ENCODE results near the gene TPTE2. TPM values are rescaled to one million over a fixed set of nuclear protein-coding genes. Genes with fewer than 3 reads are reported as not detected.

TPTE2 gene
- total and polyA plus RNA-seq, 9 of the 15 experiments (the other 6 are each of a cell fraction or from before 2014, with no cell fraction given): not detected

- 29% methylated on average over 9 of the region's 17 CpGs for WGBS (ENCODE audit: insufficient coverage, low coverage, missing lambda C conversion rate)
- H3K36me3 ChIP-seq (ENCODE audit: control insufficient read depth, insufficient read depth, low read length): no peaks in the 10 kb centered on the region
- no peaks in the 10 kb centered on the region; the same call in 1 of the 2 replicates for H3K9me3 ChIP-seq (replicated peaks; ENCODE audit: control insufficient read depth, insufficient read depth, low read depth, low read length)
- no TSS peak for BruUV-seq (replicated peaks)
- H3K4me2 ChIP-seq (ENCODE audit: insufficient read depth, low read length): peak overlapping the region; percentile 60
- POLR2A ChIA-PET: no interaction called here
- H3K4me1 ChIP-seq (replicated peaks in 1 of 2; ENCODE audit: control insufficient read depth in 2 of 2, insufficient read depth in 2 of 2, low read length in 2 of 2): peaks cover 3 to 4% of the 10 kb centered on the region in 2 experiments; a peak in 3 of 5 replicates
- peak overlapping the region; percentile 92 for H2AFZ ChIP-seq (ENCODE audit: low read depth, low read length)
- no peaks in the 10 kb centered on the region for H4K20me1 ChIP-seq (replicated peaks; ENCODE audit: control insufficient read depth, insufficient read depth, low read length)
- H3K9ac ChIP-seq (ENCODE audit: insufficient read depth in 1 of 2, low read depth in 2 of 2, low read length in 2 of 2): no peak overlapping the region
- peak overlapping the region; percentile 13; the same call in 1 of the 2 replicates for H3K4me3 ChIP-seq
- intact Hi-C loops (cut with micrococcal nuclease): no loop called here
- DNase-seq (ENCODE audit: extremely low read depth in 1 of 4, low spot score in 3 of 4): peak; percentile 20 to 51 (median 23)
- no peaks in the 10 kb centered on the region for H3K79me2 ChIP-seq (ENCODE audit: control insufficient read depth, insufficient read depth, low read length)
- no peaks in the 10 kb centered on the region for H3K9me1 ChIP-seq (ENCODE audit: control insufficient read depth, insufficient read depth, low read length)
- CTCF ChIA-PET (ENCODE audit: low intra/inter-chr PET ratio): no interaction called here
- H3K27ac ChIP-seq (ENCODE audit: extremely low read depth, low read depth, low read length): no peak overlapping the region; the same call in 2 of the 3 replicates
- in situ Hi-C loops (cut with MboI): no loop called here
- H3K27me3 ChIP-seq (ENCODE audit: control insufficient read depth in 2 of 2, insufficient read depth in 2 of 2, low read length in 2 of 2): no peaks in the 10 kb centered on the region
- FAIRE-seq: peak; percentile 78
- peak; percentile 83 for ATAC-seq
- TF ChIP-seq, protein P1, sequence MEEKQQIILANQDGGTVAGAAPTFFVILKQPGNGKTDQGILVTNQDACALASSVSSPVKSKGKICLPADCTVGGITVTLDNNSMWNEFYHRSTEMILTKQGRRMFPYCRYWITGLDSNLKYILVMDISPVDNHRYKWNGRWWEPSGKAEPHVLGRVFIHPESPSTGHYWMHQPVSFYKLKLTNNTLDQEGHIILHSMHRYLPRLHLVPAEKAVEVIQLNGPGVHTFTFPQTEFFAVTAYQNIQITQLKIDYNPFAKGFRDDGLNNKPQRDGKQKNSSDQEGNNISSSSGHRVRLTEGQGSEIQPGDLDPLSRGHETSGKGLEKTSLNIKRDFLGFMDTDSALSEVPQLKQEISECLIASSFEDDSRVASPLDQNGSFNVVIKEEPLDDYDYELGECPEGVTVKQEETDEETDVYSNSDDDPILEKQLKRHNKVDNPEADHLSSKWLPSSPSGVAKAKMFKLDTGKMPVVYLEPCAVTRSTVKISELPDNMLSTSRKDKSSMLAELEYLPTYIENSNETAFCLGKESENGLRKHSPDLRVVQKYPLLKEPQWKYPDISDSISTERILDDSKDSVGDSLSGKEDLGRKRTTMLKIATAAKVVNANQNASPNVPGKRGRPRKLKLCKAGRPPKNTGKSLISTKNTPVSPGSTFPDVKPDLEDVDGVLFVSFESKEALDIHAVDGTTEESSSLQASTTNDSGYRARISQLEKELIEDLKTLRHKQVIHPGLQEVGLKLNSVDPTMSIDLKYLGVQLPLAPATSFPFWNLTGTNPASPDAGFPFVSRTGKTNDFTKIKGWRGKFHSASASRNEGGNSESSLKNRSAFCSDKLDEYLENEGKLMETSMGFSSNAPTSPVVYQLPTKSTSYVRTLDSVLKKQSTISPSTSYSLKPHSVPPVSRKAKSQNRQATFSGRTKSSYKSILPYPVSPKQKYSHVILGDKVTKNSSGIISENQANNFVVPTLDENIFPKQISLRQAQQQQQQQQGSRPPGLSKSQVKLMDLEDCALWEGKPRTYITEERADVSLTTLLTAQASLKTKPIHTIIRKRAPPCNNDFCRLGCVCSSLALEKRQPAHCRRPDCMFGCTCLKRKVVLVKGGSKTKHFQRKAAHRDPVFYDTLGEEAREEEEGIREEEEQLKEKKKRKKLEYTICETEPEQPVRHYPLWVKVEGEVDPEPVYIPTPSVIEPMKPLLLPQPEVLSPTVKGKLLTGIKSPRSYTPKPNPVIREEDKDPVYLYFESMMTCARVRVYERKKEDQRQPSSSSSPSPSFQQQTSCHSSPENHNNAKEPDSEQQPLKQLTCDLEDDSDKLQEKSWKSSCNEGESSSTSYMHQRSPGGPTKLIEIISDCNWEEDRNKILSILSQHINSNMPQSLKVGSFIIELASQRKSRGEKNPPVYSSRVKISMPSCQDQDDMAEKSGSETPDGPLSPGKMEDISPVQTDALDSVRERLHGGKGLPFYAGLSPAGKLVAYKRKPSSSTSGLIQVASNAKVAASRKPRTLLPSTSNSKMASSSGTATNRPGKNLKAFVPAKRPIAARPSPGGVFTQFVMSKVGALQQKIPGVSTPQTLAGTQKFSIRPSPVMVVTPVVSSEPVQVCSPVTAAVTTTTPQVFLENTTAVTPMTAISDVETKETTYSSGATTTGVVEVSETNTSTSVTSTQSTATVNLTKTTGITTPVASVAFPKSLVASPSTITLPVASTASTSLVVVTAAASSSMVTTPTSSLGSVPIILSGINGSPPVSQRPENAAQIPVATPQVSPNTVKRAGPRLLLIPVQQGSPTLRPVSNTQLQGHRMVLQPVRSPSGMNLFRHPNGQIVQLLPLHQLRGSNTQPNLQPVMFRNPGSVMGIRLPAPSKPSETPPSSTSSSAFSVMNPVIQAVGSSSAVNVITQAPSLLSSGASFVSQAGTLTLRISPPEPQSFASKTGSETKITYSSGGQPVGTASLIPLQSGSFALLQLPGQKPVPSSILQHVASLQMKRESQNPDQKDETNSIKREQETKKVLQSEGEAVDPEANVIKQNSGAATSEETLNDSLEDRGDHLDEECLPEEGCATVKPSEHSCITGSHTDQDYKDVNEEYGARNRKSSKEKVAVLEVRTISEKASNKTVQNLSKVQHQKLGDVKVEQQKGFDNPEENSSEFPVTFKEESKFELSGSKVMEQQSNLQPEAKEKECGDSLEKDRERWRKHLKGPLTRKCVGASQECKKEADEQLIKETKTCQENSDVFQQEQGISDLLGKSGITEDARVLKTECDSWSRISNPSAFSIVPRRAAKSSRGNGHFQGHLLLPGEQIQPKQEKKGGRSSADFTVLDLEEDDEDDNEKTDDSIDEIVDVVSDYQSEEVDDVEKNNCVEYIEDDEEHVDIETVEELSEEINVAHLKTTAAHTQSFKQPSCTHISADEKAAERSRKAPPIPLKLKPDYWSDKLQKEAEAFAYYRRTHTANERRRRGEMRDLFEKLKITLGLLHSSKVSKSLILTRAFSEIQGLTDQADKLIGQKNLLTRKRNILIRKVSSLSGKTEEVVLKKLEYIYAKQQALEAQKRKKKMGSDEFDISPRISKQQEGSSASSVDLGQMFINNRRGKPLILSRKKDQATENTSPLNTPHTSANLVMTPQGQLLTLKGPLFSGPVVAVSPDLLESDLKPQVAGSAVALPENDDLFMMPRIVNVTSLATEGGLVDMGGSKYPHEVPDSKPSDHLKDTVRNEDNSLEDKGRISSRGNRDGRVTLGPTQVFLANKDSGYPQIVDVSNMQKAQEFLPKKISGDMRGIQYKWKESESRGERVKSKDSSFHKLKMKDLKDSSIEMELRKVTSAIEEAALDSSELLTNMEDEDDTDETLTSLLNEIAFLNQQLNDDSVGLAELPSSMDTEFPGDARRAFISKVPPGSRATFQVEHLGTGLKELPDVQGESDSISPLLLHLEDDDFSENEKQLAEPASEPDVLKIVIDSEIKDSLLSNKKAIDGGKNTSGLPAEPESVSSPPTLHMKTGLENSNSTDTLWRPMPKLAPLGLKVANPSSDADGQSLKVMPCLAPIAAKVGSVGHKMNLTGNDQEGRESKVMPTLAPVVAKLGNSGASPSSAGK (IDR thresholded peaks at IDR 0.05): peak; percentile 23; the same call in 1 of the 2 replicates
- TF ChIP-seq NBN (IDR thresholded peaks at IDR 0.05; ENCODE audit: low read depth): no peak
- no peak for TF ChIP-seq FOXA3 (CRISPR knock-in tag; conservative IDR thresholded peaks at IDR 0.05 in 1 of 2, IDR thresholded peaks at IDR 0.05 in 1 of 2)
- TF ChIP-seq, protein P2, sequence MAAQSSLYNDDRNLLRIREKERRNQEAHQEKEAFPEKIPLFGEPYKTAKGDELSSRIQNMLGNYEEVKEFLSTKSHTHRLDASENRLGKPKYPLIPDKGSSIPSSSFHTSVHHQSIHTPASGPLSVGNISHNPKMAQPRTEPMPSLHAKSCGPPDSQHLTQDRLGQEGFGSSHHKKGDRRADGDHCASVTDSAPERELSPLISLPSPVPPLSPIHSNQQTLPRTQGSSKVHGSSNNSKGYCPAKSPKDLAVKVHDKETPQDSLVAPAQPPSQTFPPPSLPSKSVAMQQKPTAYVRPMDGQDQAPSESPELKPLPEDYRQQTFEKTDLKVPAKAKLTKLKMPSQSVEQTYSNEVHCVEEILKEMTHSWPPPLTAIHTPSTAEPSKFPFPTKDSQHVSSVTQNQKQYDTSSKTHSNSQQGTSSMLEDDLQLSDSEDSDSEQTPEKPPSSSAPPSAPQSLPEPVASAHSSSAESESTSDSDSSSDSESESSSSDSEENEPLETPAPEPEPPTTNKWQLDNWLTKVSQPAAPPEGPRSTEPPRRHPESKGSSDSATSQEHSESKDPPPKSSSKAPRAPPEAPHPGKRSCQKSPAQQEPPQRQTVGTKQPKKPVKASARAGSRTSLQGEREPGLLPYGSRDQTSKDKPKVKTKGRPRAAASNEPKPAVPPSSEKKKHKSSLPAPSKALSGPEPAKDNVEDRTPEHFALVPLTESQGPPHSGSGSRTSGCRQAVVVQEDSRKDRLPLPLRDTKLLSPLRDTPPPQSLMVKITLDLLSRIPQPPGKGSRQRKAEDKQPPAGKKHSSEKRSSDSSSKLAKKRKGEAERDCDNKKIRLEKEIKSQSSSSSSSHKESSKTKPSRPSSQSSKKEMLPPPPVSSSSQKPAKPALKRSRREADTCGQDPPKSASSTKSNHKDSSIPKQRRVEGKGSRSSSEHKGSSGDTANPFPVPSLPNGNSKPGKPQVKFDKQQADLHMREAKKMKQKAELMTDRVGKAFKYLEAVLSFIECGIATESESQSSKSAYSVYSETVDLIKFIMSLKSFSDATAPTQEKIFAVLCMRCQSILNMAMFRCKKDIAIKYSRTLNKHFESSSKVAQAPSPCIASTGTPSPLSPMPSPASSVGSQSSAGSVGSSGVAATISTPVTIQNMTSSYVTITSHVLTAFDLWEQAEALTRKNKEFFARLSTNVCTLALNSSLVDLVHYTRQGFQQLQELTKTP (IDR thresholded peaks at IDR 0.05; ENCODE audit: low read depth in 1 of 2, partially characterized antibody in 2 of 2): no peak
- TF ChIP-seq ZNF384 (IDR thresholded peaks at IDR 0.05; ENCODE audit: low read depth, low read length): no peak
Observed at GRCh38 chr13:19586904-19587634, 25.7 kb upstream of the TPTE2 start.

All from K562 (cell line).